CD4-positive, CD25-positive, alpha-beta regulatory T cell (primary cell): ENCODE results near the gene KIR2DL3. TPM values are rescaled to one million over a fixed set of nuclear protein-coding genes. Genes with fewer than 3 reads are reported as not detected.
A peak's percentile ranks its signal among the peaks of the same experiment; 100 is the strongest.
"Not testable (repeated sequence)": the region's sequence is repeated elsewhere in the genome, so short reads cannot be mapped to it uniquely, and the experiment has no call there.

Experiments used
- ATAC-seq, 2 donors: fragments of 150-1000 bp; cut with Tn5 transposase; one replicate each; pipeline ENCODE4 v1.10.0; 2021; ENCODE audit warnings: low read depth in 2 of 2, moderate number of reproducible peaks in 2 of 2, moderate library complexity in 1 of 2
- DNase-seq, 3 donors: peaks; one replicate each; pipeline versions ENCODE4 v3.0.0 to v3.0.0-alpha.2; 2012 to 2022; ENCODE audit warnings: mixed read lengths in 1 of 3
- H3K27ac ChIP-seq: one replicate; pipeline ENCODE4 v1.7.0; 2013; ENCODE audit warnings: mild to moderate bottlenecking, low read length; ENCODE audit not compliant: insufficient read depth, poor library complexity, severe bottlenecking
- H3K27me3 ChIP-seq: one replicate; pipeline ENCODE4 v1.7.0; 2013; ENCODE audit warnings: low read length; ENCODE audit not compliant: control insufficient read depth, insufficient read depth
- H3K36me3 ChIP-seq: one replicate; pipeline ENCODE4 v1.7.0; 2013; ENCODE audit warnings: mild to moderate bottlenecking, low read length, moderate library complexity; ENCODE audit not compliant: control insufficient read depth, insufficient read depth
- H3K4me1 ChIP-seq: 2 replicates; pipeline ENCODE4 v1.7.0; 2013; ENCODE audit warnings: mild to moderate bottlenecking, low read length; ENCODE audit not compliant: insufficient read depth, control insufficient read depth, poor library complexity, severe bottlenecking
- H3K4me3 ChIP-seq: one replicate; pipeline ENCODE4 v1.7.0; 2013; ENCODE audit warnings: low read depth, mild to moderate bottlenecking, low read length, moderate library complexity
- H3K9me3 ChIP-seq, 2 experiments: 1 replicate in 1 of 2; 2 replicates in 1 of 2; pipeline ENCODE4 v1.7.0; 2013; ENCODE audit warnings: low read length in 2 of 2, mild to moderate bottlenecking in 1 of 2, moderate library complexity in 1 of 2; ENCODE audit not compliant: control insufficient read depth in 2 of 2
- H3K27ac Mint-ChIP-seq, 3 donors: one replicate each; pipeline ENCODE4 v1.8.0; 2020 to 2022; ENCODE audit warnings: mild to moderate bottlenecking in 3 of 3, mixed read lengths in 3 of 3, moderate library complexity in 2 of 3
- H3K27me3 Mint-ChIP-seq: one replicate; pipeline ENCODE4 v1.8.0; 2022; ENCODE audit warnings: mild to moderate bottlenecking, mixed read lengths
- H3K36me3 Mint-ChIP-seq: one replicate; pipeline ENCODE4 v1.8.0; 2020; ENCODE audit warnings: mixed read lengths
- H3K4me1 Mint-ChIP-seq, 4 donors: one replicate each; pipeline ENCODE4 v1.8.0; 2020 to 2022; ENCODE audit warnings: mixed read lengths in 4 of 4, mild to moderate bottlenecking in 1 of 4
- H3K4me3 Mint-ChIP-seq, 4 donors: one replicate each; pipeline ENCODE4 v1.8.0; 2020 to 2022; ENCODE audit warnings: mild to moderate bottlenecking in 4 of 4, mixed read lengths in 4 of 4, moderate library complexity in 3 of 4
- H3K9me3 Mint-ChIP-seq, 7 donors: one replicate each; pipeline ENCODE4 v1.8.0; 2020 to 2022; ENCODE audit warnings: mixed read lengths in 7 of 7, mild to moderate bottlenecking in 3 of 7, moderate library complexity in 2 of 7
- polyA plus RNA-seq, 4 donors: library from polyadenylated mRNA; unstranded; fragments of 300-500 nt; fragmentation: Illumina TruSeq; gene quantifications; one replicate each; pipeline ENCODE4 v1.2.3, GENCODE V29; 2021
- total RNA-seq: library from RNA; stranded (reverse); gene quantifications from one replicate; pipeline ENCODE4 v1.2.3, GENCODE V29; 2022

The KIR2DL3 gene
- total RNA-seq, result not detected
- not detected for polyA plus RNA-seq

- not testable (repeated sequence) for H3K27me3 Mint-ChIP-seq, DNase-seq, ATAC-seq, H3K4me1 Mint-ChIP-seq, H3K27me3 ChIP-seq, H3K9me3 Mint-ChIP-seq, H3K36me3 Mint-ChIP-seq, H3K4me3 Mint-ChIP-seq, H3K4me3 ChIP-seq, H3K27ac ChIP-seq, H3K36me3 ChIP-seq, H3K9me3 ChIP-seq, H3K4me1 ChIP-seq
- peak within 1 kb of the TSS in 1 of 3 donors; percentile 11 for H3K27ac Mint-ChIP-seq
These were observed at the start of gene KIR2DL3 for GRCh38 chr19:54738306-54738705. Gene KIR2DL3, plus strand, starts transcription at chr19:54738513. Its CDS starts 33 bp downstream, at chr19:54738546.

- H3K9me3 ChIP-seq, result no peaks in the 10 kb centered on the region
- no peak overlapping the region for H3K4me3 ChIP-seq
- H3K4me1 Mint-ChIP-seq, result peaks cover 0 to 4% (median 0%) of the 10 kb centered on the region in 4 donors
- no peaks in the 10 kb centered on the region for H3K9me3 Mint-ChIP-seq
- no peak overlapping the region for H3K4me3 Mint-ChIP-seq
- no peaks in the 10 kb centered on the region for H3K36me3 Mint-ChIP-seq
- peaks cover 21% of the 10 kb centered on the region for H3K27me3 Mint-ChIP-seq
- H3K27ac ChIP-seq, result no peak overlapping the region
- ATAC-seq (no peak), DNase-seq (no peak)
- H3K4me1 ChIP-seq, result no peaks in the 10 kb centered on the region
- no peak overlapping the region for H3K27ac Mint-ChIP-seq
- peaks cover 4% of the 10 kb centered on the region for H3K27me3 ChIP-seq
- no peaks in the 10 kb centered on the region for H3K36me3 ChIP-seq
These were observed 46.6 kb upstream of the KIR2DL3 start for GRCh38 chr19:54691582-54692297.

GRCh38 chr19:54692298-54692615, 46.1 kb upstream of the KIR2DL3 start:
- Mint-ChIP-seq H3K27me3 (peaks cover 21% of the 10 kb centered on the region), H3K36me3 (no peaks in the 10 kb centered on the region), H3K27ac (no peak overlapping the region), H3K4me1 (peaks cover 0 to 4% (median 0%) of the 10 kb centered on the region in 4 donors), H3K4me3 (no peak overlapping the region), H3K9me3 (no peaks in the 10 kb centered on the region)
- Histone ChIP-seq H3K9me3 (no peaks in the 10 kb centered on the region), H3K27ac (no peak overlapping the region), H3K36me3 (no peaks in the 10 kb centered on the region), H3K4me3 (no peak overlapping the region), H3K27me3 (peaks cover 4% of the 10 kb centered on the region), H3K4me1 (no peaks in the 10 kb centered on the region)
- no peak for DNase-seq
- no peak for ATAC-seq

GRCh38 chr19:54694648-54695047, 43.7 kb upstream of the KIR2DL3 start:
- Mint-ChIP-seq H3K9me3 (no peaks in the 10 kb centered on the region), H3K36me3 (no peaks in the 10 kb centered on the region), H3K4me3 (no peak overlapping the region), H3K4me1 (peaks cover 0 to 4% (median 0%) of the 10 kb centered on the region in 4 donors), H3K27ac (no peak overlapping the region), H3K27me3 (peaks cover 22% of the 10 kb centered on the region)
- H3K4me3 ChIP-seq, result no peak overlapping the region
- DNase-seq (no peak), ATAC-seq (no peak)
- H3K27me3 ChIP-seq, result peaks cover 2% of the 10 kb centered on the region
- no peaks in the 10 kb centered on the region for H3K9me3 ChIP-seq
- H3K36me3 ChIP-seq, result no peaks in the 10 kb centered on the region
- H3K27ac ChIP-seq, result no peak overlapping the region
- no peaks in the 10 kb centered on the region for H3K4me1 ChIP-seq

GRCh38 chr19:54696117-54696548, 42.2 kb upstream of the KIR2DL3 start:
- ATAC-seq, result no peak
- no peaks in the 10 kb centered on the region for H3K36me3 Mint-ChIP-seq

GRCh38 chr19:54696766-54697165, 41.5 kb upstream of the KIR2DL3 start:
- ATAC-seq (no peak), DNase-seq (no peak)
- Mint-ChIP-seq H3K4me1 (no peaks in the 10 kb centered on the region), H3K27me3 (peaks cover 16% of the 10 kb centered on the region), H3K27ac (no peak overlapping the region), H3K9me3 (no peaks in the 10 kb centered on the region), H3K4me3 (no peak overlapping the region), H3K36me3 (no peaks in the 10 kb centered on the region)
- Histone ChIP-seq H3K4me3 (no peak overlapping the region), H3K4me1 (no peaks in the 10 kb centered on the region), H3K36me3 (no peaks in the 10 kb centered on the region), H3K27ac (no peak overlapping the region), H3K9me3 (no peaks in the 10 kb centered on the region), H3K27me3 (no peaks in the 10 kb centered on the region)

More at GRCh38 chr19:54696117-54696548, 42.2 kb upstream of the KIR2DL3 start:
- H3K36me3 ChIP-seq, result no peaks in the 10 kb centered on the region
- peaks cover 16% of the 10 kb centered on the region for H3K27me3 Mint-ChIP-seq
- H3K27ac ChIP-seq, result no peak overlapping the region
- DNase-seq, result no peak
- H3K4me1 Mint-ChIP-seq, result peaks cover 0 to 4% (median 0%) of the 10 kb centered on the region in 4 donors
- no peak overlapping the region for H3K4me3 ChIP-seq
- H3K27me3 ChIP-seq, result no peaks in the 10 kb centered on the region
- no peaks in the 10 kb centered on the region for H3K4me1 ChIP-seq
- no peaks in the 10 kb centered on the region for H3K9me3 ChIP-seq
- H3K4me3 Mint-ChIP-seq, result no peak overlapping the region
- H3K27ac Mint-ChIP-seq, result no peak overlapping the region
- no peaks in the 10 kb centered on the region for H3K9me3 Mint-ChIP-seq

GRCh38 chr19:54697716-54698115, 40.6 kb upstream of the KIR2DL3 start:
- not testable (repeated sequence) for H3K4me1 Mint-ChIP-seq, H3K27me3 ChIP-seq, H3K4me3 Mint-ChIP-seq, H3K27ac ChIP-seq, H3K9me3 Mint-ChIP-seq, H3K9me3 ChIP-seq, H3K4me3 ChIP-seq, H3K36me3 ChIP-seq, ATAC-seq, H3K27ac Mint-ChIP-seq, H3K36me3 Mint-ChIP-seq, H3K4me1 ChIP-seq, DNase-seq
- peaks cover 16% of the 10 kb centered on the region for H3K27me3 Mint-ChIP-seq

GRCh38 chr19:54704928-54705327, 33.4 kb upstream of the KIR2DL3 start:
- Mint-ChIP-seq H3K4me3 (no peak overlapping the region), H3K27ac (peak overlapping the region in 1 of 3 donors; percentile 92), H3K27me3 (peaks cover 17% of the 10 kb centered on the region), H3K4me1 (peaks cover 0 to 11% (median 2%) of the 10 kb centered on the region in 4 donors), H3K36me3 (no peaks in the 10 kb centered on the region), H3K9me3 (peaks cover 0 to 3% (median 0%) of the 10 kb centered on the region in 7 donors)
- ATAC-seq (no peak), DNase-seq (no peak)
- Histone ChIP-seq H3K27ac (no peak overlapping the region), H3K4me3 (no peak overlapping the region), H3K4me1 (peaks cover 5% of the 10 kb centered on the region), H3K9me3 (no peaks in the 10 kb centered on the region), H3K27me3 (no peaks in the 10 kb centered on the region), H3K36me3 (no peaks in the 10 kb centered on the region)
